ENCODE results near the gene BST1.

DNA sequence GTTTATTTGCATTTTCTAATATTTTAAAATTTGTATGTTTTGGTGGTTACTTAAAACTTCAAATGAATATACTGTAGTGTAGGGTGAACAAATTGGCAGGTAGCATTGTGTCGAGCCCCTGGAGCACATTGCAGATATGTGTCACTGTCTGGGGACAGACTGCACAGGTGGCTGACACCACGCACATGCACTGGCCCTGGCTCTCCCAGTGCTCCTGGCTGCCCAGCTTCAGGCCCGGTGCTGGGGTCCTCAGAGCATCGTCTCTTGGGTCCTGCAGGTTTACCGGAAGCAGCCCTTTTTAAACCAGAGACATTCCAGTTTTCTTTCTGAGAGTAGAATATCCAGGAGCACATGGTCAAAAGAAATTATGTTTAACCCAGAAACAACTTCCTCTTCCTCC lies 15.6 kb downstream of the BST1 start:
- no peak for TF ChIP-seq CTCF (IDR thresholded peaks at IDR 0.05 in 8 of 11, conservative IDR thresholded peaks at IDR 0.05 in 3 of 11)
- no peak for TF ChIP-seq POLR2A (IDR thresholded peaks at IDR 0.05)
- TF ChIP-seq POLR2AphosphoS5 (IDR thresholded peaks at IDR 0.05) = no peak

All from spleen (tissue), 7 donors.